ENCODE measurements around the gene SEL1L2. TPM values are rescaled to one million over a fixed set of nuclear protein-coding genes. Genes with fewer than 3 reads are reported as not detected.

SEL1L2 gene
- total RNA-seq, 2 experiments from 2014 or later, result not detected

DNA sequence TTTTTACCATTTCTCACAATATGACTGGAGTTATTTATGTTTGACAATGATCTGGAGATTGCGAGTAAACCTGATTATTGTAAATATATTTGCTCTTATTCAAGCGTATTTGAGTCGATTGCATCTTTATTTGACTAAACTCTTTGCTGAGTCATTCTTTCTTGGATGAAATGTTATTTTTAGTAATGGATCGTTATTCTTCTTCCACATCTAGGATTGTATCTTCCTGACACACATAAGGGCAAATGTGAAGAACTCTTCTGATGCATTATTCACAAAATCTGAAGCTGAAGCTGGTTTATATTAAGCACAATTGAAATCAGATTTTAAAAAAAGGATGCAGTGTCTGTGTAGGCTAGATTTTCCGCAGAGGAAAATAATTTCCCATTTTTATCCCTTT, 68.2 kb downstream of the SEL1L2 start:
- CTCF ChIA-PET, result no interaction called here
- POLR2A ChIA-PET, result no interaction called here

DNA sequence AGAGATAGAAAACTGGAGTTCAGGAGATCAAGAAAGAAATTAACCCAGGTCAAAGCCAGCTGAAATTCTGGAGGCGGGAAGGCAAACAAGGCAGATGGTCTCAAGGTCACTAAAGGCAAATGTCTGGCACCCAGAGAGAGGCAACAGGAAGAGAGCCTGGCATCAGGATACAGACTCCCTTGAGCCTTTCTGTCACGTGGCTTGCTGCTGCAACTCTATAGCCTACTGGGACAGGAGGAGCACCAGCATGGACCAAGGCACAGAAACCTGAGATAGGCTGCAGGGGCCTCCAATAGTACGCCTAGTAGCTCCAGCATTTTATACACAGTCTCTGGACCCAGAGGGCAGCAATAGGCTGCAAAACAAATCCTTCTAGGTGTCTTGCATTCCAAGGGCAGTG, 75.1 kb downstream of the SEL1L2 start:
- H3K4me1 ChIP-seq (ENCODE audit: insufficient read depth, low read length), result no peaks in the 10 kb centered on the region
- TF ChIP-seq, protein P1, sequence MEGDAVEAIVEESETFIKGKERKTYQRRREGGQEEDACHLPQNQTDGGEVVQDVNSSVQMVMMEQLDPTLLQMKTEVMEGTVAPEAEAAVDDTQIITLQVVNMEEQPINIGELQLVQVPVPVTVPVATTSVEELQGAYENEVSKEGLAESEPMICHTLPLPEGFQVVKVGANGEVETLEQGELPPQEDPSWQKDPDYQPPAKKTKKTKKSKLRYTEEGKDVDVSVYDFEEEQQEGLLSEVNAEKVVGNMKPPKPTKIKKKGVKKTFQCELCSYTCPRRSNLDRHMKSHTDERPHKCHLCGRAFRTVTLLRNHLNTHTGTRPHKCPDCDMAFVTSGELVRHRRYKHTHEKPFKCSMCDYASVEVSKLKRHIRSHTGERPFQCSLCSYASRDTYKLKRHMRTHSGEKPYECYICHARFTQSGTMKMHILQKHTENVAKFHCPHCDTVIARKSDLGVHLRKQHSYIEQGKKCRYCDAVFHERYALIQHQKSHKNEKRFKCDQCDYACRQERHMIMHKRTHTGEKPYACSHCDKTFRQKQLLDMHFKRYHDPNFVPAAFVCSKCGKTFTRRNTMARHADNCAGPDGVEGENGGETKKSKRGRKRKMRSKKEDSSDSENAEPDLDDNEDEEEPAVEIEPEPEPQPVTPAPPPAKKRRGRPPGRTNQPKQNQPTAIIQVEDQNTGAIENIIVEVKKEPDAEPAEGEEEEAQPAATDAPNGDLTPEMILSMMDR (IDR thresholded peaks at IDR 0.05), result no peak
- peaks cover 5% of the 10 kb centered on the region for H3K27me3 Mint-ChIP-seq
- H3K4me3 ChIP-seq (ENCODE audit: low read length), result no peak overlapping the region
- CTCF ChIA-PET, result no interaction called here
- H3K27me3 ChIP-seq (ENCODE audit: control insufficient read depth in 1 of 2, insufficient read depth in 2 of 2, low read length in 2 of 2), result no peaks in the 10 kb centered on the region
- H3K9me3 ChIP-seq (ENCODE audit: control insufficient read depth in 1 of 2, insufficient read depth in 1 of 2, low read length in 2 of 2), result no peaks in the 10 kb centered on the region
- H3K36me3 Mint-ChIP-seq (ENCODE audit: low read depth), result no peaks in the 10 kb centered on the region
- H3K9me3 Mint-ChIP-seq, result no peaks in the 10 kb centered on the region
- intact Hi-C loops (cut with DNase I, micrococcal nuclease), result no loop called here
- ATAC-seq (ENCODE audit: poor library complexity), result no peak
- no peak overlapping the region for H3K27ac ChIP-seq (ENCODE audit: low read depth in 1 of 2, low read length in 2 of 2)
- POLR2A ChIA-PET, result no interaction called here
- DNase-seq, result no peak
- H3K27ac Mint-ChIP-seq, result no peak overlapping the region
- no peak overlapping the region for H3K4me3 Mint-ChIP-seq
- H3K4me1 Mint-ChIP-seq (ENCODE audit: low read depth), result no peaks in the 10 kb centered on the region
- H3K36me3 ChIP-seq (ENCODE audit: insufficient read depth, low read length), result no peaks in the 10 kb centered on the region

More for the DNA sequence above, 68.2 kb downstream of the SEL1L2 start:
- no peaks in the 10 kb centered on the region for H3K36me3 Mint-ChIP-seq (ENCODE audit: low read depth)
- H3K27ac Mint-ChIP-seq, result no peak overlapping the region
- no peaks in the 10 kb centered on the region for H3K4me1 Mint-ChIP-seq (ENCODE audit: low read depth)
- no peak for ATAC-seq (ENCODE audit: poor library complexity)
- no peak overlapping the region for H3K4me3 Mint-ChIP-seq
- no peaks in the 10 kb centered on the region for H3K27me3 ChIP-seq (ENCODE audit: control insufficient read depth in 1 of 2, insufficient read depth in 2 of 2, low read length in 2 of 2)
- DNase-seq, result no peak
- no peak overlapping the region for H3K27ac ChIP-seq (ENCODE audit: low read depth in 1 of 2, low read length in 2 of 2)
- H3K36me3 ChIP-seq (ENCODE audit: insufficient read depth, low read length), result no peaks in the 10 kb centered on the region
- H3K4me1 ChIP-seq (ENCODE audit: insufficient read depth, low read length), result no peaks in the 10 kb centered on the region
- no peak overlapping the region for H3K4me3 ChIP-seq (ENCODE audit: low read length)
- peaks cover 0 to 3% of the 10 kb centered on the region in 2 experiments for H3K9me3 ChIP-seq (ENCODE audit: control insufficient read depth in 1 of 2, insufficient read depth in 1 of 2, low read length in 2 of 2)
- H3K9me3 Mint-ChIP-seq, result no peaks in the 10 kb centered on the region
- intact Hi-C loops (cut with DNase I, micrococcal nuclease), result no loop called here
- TF ChIP-seq, protein P1 (IDR thresholded peaks at IDR 0.05), result no peak
- no peaks in the 10 kb centered on the region for H3K27me3 Mint-ChIP-seq

DNA sequence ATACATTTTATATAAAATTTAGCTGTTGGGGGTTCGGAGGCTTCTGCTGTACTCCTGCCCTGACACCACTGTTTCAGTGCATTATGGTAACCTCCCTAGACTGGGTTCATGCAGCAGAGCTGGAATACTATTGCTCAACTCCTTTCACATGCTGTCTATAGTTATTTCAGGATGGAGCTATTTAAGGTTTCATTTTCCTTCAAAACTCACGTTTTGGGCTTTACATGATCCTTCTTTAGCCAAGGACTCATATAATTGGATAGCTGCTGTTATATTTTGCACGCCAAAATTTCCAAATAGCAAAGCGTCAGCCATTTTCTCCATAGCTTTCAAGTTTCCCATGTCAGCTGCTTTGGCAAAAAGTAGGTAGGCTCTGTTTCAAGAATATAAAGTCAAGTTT, 76.8 kb downstream of the SEL1L2 start:
- peaks cover 0 to 3% of the 10 kb centered on the region in 2 experiments for H3K27me3 ChIP-seq (ENCODE audit: control insufficient read depth in 1 of 2, insufficient read depth in 2 of 2, low read length in 2 of 2)
- no peaks in the 10 kb centered on the region for H3K9me3 Mint-ChIP-seq
- TF ChIP-seq, protein P1 (IDR thresholded peaks at IDR 0.05), result no peak
- ChIA-PET CTCF (no interaction called here), POLR2A (interaction anchor here (0.6 kb wide), 1 partner anchor 217 kb away, joined by 3 read pairs; no protein-coding TSS in a partner anchor)
- intact Hi-C loops (cut with DNase I, micrococcal nuclease), result no loop called here
- no peaks in the 10 kb centered on the region for H3K4me1 ChIP-seq (ENCODE audit: insufficient read depth, low read length)
- no peaks in the 10 kb centered on the region for H3K9me3 ChIP-seq (ENCODE audit: control insufficient read depth in 1 of 2, insufficient read depth in 1 of 2, low read length in 2 of 2)
- DNase-seq (no peak), ATAC-seq (ENCODE audit: poor library complexity) (no peak)
- H3K36me3 Mint-ChIP-seq (ENCODE audit: low read depth), result no peaks in the 10 kb centered on the region
- no peaks in the 10 kb centered on the region for H3K4me1 Mint-ChIP-seq (ENCODE audit: low read depth)
- H3K27me3 Mint-ChIP-seq, result peaks cover 16% of the 10 kb centered on the region
- no peak overlapping the region for H3K4me3 ChIP-seq (ENCODE audit: low read length)
- no peak overlapping the region for H3K4me3 Mint-ChIP-seq
- H3K36me3 ChIP-seq (ENCODE audit: insufficient read depth, low read length), result no peaks in the 10 kb centered on the region
- no peak overlapping the region for H3K27ac ChIP-seq (ENCODE audit: low read depth in 1 of 2, low read length in 2 of 2)
- no peak overlapping the region for H3K27ac Mint-ChIP-seq
